Calu3 (cell line): ENCODE measurements around the gene CCT6A. TPM values are rescaled to one million over a fixed set of nuclear protein-coding genes. Genes with fewer than 3 reads are reported as not detected.

Experiments used
- BruUV-seq: library from RNA; stranded (reverse); fragments of 400-500 nt; replicated peaks from 2 replicates; lab custom pipeline; 2021; lab: Mats Ljungman, UMichigan
- CTCF ChIA-PET: fragments of 300-600 bp; sonication (Branson Sonifier 250); formaldehyde crosslinking; loops from one replicate; lab custom pipeline; 2022; ENCODE audit warnings: antibody characterized with exemption; lab: Charles Lee
- DNase-seq: peaks from one replicate; pipeline ENCODE4 v3.0.0; 2022
- H3K27ac Mint-ChIP-seq: one replicate; pipeline ENCODE4 v1.8.0; 2022; ENCODE audit warnings: mixed read lengths; ENCODE audit not compliant: unreplicated experiment
- H3K27me3 Mint-ChIP-seq: one replicate; pipeline ENCODE4 v1.8.0; 2022; ENCODE audit warnings: mixed read lengths; ENCODE audit not compliant: unreplicated experiment
- H3K36me3 Mint-ChIP-seq: one replicate; pipeline ENCODE4 v1.8.0; 2022; ENCODE audit warnings: mild to moderate bottlenecking, moderate library complexity, mixed read lengths; ENCODE audit not compliant: insufficient read depth, unreplicated experiment
- H3K4me1 Mint-ChIP-seq: one replicate; pipeline ENCODE4 v1.8.0; 2022; ENCODE audit warnings: mild to moderate bottlenecking, low read depth, mixed read lengths; ENCODE audit not compliant: unreplicated experiment
- H3K4me3 Mint-ChIP-seq: one replicate; pipeline ENCODE4 v1.8.0; 2022; ENCODE audit warnings: mild to moderate bottlenecking, low read depth, moderate library complexity, mixed read lengths; ENCODE audit not compliant: unreplicated experiment
- H3K9me3 Mint-ChIP-seq: one replicate; pipeline ENCODE4 v1.8.0; 2022; ENCODE audit warnings: low read depth, mixed read lengths; ENCODE audit not compliant: unreplicated experiment
- CTCF ChIP-seq: fragments of 200-600 bp; IDR thresholded peaks from one replicate; pipeline ENCODE4 v1.8.0; 2022; ENCODE audit warnings: antibody characterized with exemption; ENCODE audit not compliant: unreplicated experiment
- intact Hi-C: fragments of 100-400 bp; cut with micrococcal nuclease; formaldehyde crosslinking; loops from one replicate; pipeline ENCODE4 v1.10.0; 2022; ENCODE audit not compliant: unreplicated experiment
- total RNA-seq: library from RNA; stranded (reverse); gene quantifications from 2 replicates; pipeline ENCODE4 v1.2.3, GENCODE V29; 2022

The CCT6A gene
- total RNA-seq, 1 experiment from 2014 or later: 421 TPM

GRCh38 chr7:56081626-56082340 is 30.2 kb downstream of the CCT6A start:
- Mint-ChIP-seq H3K27me3 (no peaks in the 10 kb centered on the region), H3K27ac (no peak overlapping the region), H3K36me3 (peaks cover 65% of the 10 kb centered on the region), H3K4me3 (no peak overlapping the region), H3K9me3 (no peaks in the 10 kb centered on the region), H3K4me1 (peaks cover 2% of the 10 kb centered on the region)
- DNase-seq: no peak
- CTCF ChIA-PET: no interaction called here
- TF ChIP-seq CTCF: no peak
- no TSS peak for BruUV-seq
- intact Hi-C loops: no loop called here

GRCh38 chr7:56083150-56083785 is 31.7 kb downstream of the CCT6A start:
- H3K27me3 Mint-ChIP-seq: no peaks in the 10 kb centered on the region
- BruUV-seq: no TSS peak
- H3K4me3 Mint-ChIP-seq: no peak overlapping the region
- no peak overlapping the region for H3K27ac Mint-ChIP-seq
- H3K9me3 Mint-ChIP-seq: no peaks in the 10 kb centered on the region
- no peaks in the 10 kb centered on the region for H3K4me1 Mint-ChIP-seq
- CTCF ChIA-PET: no interaction called here
- intact Hi-C loops: no loop called here
- no peak for TF ChIP-seq CTCF
- H3K36me3 Mint-ChIP-seq: peaks cover 66% of the 10 kb centered on the region
- no peak for DNase-seq

- intact Hi-C loops: no loop called here
- CTCF ChIA-PET: no interaction called here
- Mint-ChIP-seq H3K36me3 (peaks cover 58% of the 10 kb centered on the region), H3K9me3 (no peaks in the 10 kb centered on the region), H3K27me3 (no peaks in the 10 kb centered on the region), H3K27ac (no peak overlapping the region), H3K4me1 (no peaks in the 10 kb centered on the region), H3K4me3 (no peak overlapping the region)
- BruUV-seq: no TSS peak
- DNase-seq: no peak
- no peak for TF ChIP-seq CTCF
Measured at GRCh38 chr7:56086761-56087160, 35.2 kb downstream of the CCT6A start.

GRCh38 chr7:56087445-56087844 is 35.9 kb downstream of the CCT6A start:
- DNase-seq: no peak
- no peaks in the 10 kb centered on the region for H3K9me3 Mint-ChIP-seq
- H3K4me3 Mint-ChIP-seq: no peak overlapping the region
- H3K27me3 Mint-ChIP-seq: no peaks in the 10 kb centered on the region
- BruUV-seq: no TSS peak
- TF ChIP-seq CTCF: no peak
- intact Hi-C loops: no loop called here
- peaks cover 57% of the 10 kb centered on the region for H3K36me3 Mint-ChIP-seq
- CTCF ChIA-PET: interaction anchor here (0.9 kb wide), 1 partner anchor 11 kb away, joined by 4 read pairs; no protein-coding TSS in a partner anchor
- H3K27ac Mint-ChIP-seq: no peak overlapping the region
- H3K4me1 Mint-ChIP-seq: no peaks in the 10 kb centered on the region
